HG02763 (cell line): Measurements from ENCODE around the gene LSAMP.
"Not testable (repeated sequence)": the region's sequence is repeated elsewhere in the genome, so short reads cannot be mapped to it uniquely, and the experiment has no call there.

Experiments
- ATAC-seq: cut with Tn5 transposase; IDR thresholded peaks from one replicate; pipeline ENCODE4 v1.9.1; 2021; ENCODE audit warnings: mild to moderate bottlenecking, moderate library complexity; ENCODE audit not compliant: unreplicated experiment

Gene LSAMP

DNA sequence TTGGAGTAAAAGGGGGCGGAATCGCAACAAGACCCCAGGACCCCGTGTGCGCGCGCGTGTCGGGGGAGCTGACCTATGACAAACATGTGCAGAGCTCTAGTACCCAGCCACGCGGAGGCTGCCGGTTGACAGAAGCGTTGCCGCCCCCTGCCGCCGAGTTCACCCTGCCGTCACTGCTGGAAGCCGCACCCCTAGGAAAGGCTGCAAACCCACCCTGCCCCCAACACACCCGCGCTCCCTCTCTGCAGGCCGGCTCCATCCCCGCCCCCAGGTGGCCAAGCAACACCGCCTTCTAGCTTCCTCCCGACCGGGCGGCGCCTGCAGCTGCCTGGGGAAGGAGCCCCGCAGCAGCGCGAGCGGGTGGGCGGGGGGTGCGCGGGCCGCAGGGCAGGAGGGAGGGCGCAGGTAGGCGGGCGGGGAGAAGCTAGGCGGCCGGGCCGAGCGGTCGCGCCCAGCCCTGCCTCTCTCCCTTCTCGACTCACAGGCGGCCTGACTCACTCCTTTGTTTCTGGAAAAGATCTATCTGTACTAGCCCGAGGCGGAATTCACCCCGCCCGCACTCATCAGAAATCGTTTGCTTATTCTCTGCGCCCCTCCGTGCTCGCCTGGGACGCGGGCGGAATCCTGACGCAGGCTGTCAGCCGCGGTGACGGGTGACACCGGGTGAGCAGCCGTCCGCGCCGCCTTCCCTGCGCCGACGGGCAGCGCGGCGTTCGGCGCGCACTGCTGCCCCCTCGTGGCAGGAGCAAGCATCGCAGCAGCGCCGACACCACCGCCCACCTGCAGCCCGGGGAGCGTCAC lies 661.1 kb downstream of the LSAMP start:
- ATAC-seq, result peak; percentile 87

DNA sequence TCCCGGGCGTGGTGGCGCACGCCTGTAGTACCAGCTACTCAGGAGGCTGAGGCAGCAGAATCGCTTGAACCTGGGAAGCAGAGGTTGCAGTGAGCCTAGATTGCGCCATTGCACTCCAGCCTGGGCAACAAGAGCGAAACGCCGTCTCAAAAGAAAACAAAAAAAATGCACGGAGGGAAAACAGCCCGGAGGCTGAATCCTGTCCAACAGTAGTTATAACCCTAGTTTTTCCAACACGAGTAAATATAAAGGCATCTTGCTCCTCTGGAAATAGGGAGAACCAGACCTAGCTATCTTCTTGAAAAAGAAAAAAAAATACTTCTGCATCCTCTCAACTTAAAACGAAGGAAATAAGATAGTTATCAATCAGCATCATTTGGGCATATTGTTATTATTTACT lies 661.9 kb downstream of the LSAMP start:
- ATAC-seq, result not testable (repeated sequence)

GRCh38 chr3:115779011-115779410 lies 666.3 kb downstream of the LSAMP start:
- ATAC-seq, result no peak

GRCh38 chr3:115772951-115773350 lies 672.3 kb downstream of the LSAMP start:
- ATAC-seq, result no peak

DNA sequence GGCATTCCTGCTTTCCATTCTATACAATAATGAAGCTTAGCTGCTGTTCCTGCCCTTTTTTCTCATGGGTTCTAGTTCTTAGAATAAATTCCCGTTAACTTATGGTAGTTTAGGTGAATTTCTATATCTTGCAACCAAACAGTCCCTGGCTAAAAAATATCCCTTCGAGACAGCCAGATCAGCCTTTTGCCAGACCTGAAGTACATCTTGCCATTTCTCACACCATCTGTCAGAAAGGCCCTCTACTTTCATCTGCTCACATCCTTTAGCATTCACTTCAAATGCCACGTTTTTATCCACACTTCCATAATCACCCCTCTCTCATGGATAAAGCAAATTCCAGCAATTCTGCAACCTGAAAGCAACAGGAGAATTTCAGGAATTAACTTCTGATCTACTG lies 676.6 kb downstream of the LSAMP start:
- no peak for ATAC-seq

- ATAC-seq, result no peak
These were observed 678.5 kb downstream of the LSAMP start for GRCh38 chr3:115766587-115767482.

DNA sequence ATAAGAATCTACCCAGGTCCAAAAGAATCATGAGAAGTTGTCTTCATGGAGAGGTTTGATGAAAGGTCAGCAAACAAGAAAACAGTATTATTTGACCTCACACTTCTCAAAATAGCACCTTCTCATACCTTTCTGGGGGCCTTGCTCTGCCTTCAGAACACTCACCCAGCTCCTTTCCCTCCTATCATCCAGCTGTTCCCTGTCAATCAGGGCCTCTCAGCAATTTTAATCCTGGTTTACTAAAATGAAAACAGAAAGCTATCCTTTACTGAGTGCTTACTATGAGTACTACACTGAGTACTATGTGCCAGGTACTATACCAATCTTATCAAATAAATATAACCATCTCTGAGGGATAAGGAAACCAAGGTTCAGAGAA lies 683.4 kb downstream of the LSAMP start:
- no peak for ATAC-seq

- no peak for ATAC-seq
These were observed 684.6 kb downstream of the LSAMP start for GRCh38 chr3:115760716-115761115.

DNA sequence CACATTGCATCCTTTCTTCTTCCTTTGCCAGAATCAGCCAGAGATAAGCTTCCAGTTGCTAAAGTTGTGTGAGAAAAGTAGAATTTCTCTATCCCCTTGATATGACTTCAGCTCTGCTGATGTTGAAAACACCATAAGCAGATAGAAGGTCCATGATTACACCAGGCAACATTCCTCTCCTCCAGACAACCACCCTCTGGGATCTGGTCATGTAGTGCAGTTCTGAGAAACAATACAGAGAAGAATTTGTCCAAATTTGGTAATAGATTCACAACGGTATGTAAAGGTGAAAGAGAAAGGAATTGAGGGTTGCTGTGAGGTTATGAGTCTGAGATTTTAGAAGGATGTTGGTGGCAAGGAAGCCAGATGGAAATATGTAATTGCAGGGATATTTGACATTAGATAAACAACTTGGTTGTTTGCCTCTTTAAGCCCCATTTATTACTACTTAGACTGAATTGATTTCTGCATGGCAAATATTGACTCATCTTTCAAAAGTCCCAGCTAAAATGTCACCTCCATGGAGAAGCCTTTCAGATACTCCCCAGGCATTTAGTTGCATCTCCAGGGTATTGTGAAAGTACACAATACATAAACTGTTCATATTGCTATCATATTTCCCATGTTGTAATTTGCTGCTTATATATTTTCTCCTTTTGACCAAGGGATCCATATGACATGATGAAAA lies 687.1 kb downstream of the LSAMP start:
- no peak for ATAC-seq

- ATAC-seq, result not testable (repeated sequence)
These were observed 692.3 kb downstream of the LSAMP start for GRCh38 chr3:115752978-115753377.
